HepG2 (cell line): ENCODE data around the gene NTSR2. TPM values are rescaled to one million over a fixed set of nuclear protein-coding genes. Genes with fewer than 3 reads are reported as not detected.

ENCODE experiments used
- ATAC-seq: fragments of 200-7000 bp; cut with Tn5 transposase; 3 replicates; pipeline ENCODE4 v1.9.1; 2020; ENCODE audit warnings: mild to moderate bottlenecking, moderate library complexity
- BruUV-seq: library from RNA; stranded (reverse); fragments of 400-500 nt; replicated peaks from 2 replicates; lab custom pipeline; 2021; lab: Mats Ljungman, UMichigan
- CTCF ChIA-PET: fragments of 300-600 bp; formaldehyde crosslinking; extraction: SDS; loops from one replicate; lab custom pipeline; 2021; ENCODE audit warnings: low total read pairs, inconsistent platforms, low intra/inter-chr PET ratio; lab: Yijun Ruan, JAX
- POLR2A ChIA-PET: fragments of 350-600 bp; sonication (Branson Sonifier 250); formaldehyde crosslinking; loops from one replicate; lab custom pipeline; 2020; ENCODE audit warnings: antibody characterized with exemption, inconsistent platforms; lab: Yijun Ruan, JAX
- DNase-seq: peaks from one replicate; pipeline ENCODE4 v3.0.0-alpha.2; 2015; ENCODE audit warnings: low spot score
- FAIRE-seq: peaks from 3 replicates; lab custom pipeline; 2011; peaks lifted over from hg19 to GRCh38; lab: Jason Lieb, UNC
- H2AFZ ChIP-seq: one replicate; pipeline ENCODE4 v1.6.1; 2011; ENCODE audit warnings: low read length, inconsistent platforms
- H3K27ac ChIP-seq: fragments of 300-600 bp; 3 replicates; pipeline ENCODE4 v1.8.0; 2011; ENCODE audit warnings: mixed run types, mild to moderate bottlenecking, mixed read lengths, low read length, inconsistent platforms; ENCODE audit not compliant: insufficient read depth; ENCODE audit errors: extremely low read length
- H3K27me3 ChIP-seq, 2 experiments: fragments of 200-600 bp in 1 of 2; 2 replicates in 1 of 2; 3 replicates in 1 of 2; pipeline versions ENCODE4 v1.6.0 to v1.8.0; 2011; ENCODE audit warnings: low read length in 2 of 2, mild to moderate bottlenecking in 2 of 2, moderate library complexity in 2 of 2, inconsistent platforms in 1 of 2; ENCODE audit not compliant: insufficient read depth in 2 of 2, control insufficient read depth in 1 of 2
- H3K36me3 ChIP-seq, 2 experiments: fragments of 200-600 bp in 1 of 2; replicated peaks in 1 of 2; 2 replicates in 1 of 2; 3 replicates in 1 of 2; pipeline versions ENCODE4 v1.5.1 to v1.8.0; 2011; ENCODE audit warnings: low read length in 2 of 2, inconsistent platforms in 1 of 2; ENCODE audit not compliant: insufficient read depth in 2 of 2, control insufficient read depth in 1 of 2
- H3K4me1 ChIP-seq: 2 replicates; pipeline ENCODE4 v1.5.1; 2012; ENCODE audit warnings: low read length, inconsistent platforms; ENCODE audit not compliant: insufficient read depth
- H3K4me2 ChIP-seq: 2 replicates; pipeline ENCODE4 v1.6.0; 2011; ENCODE audit warnings: low read depth, low read length, inconsistent platforms
- H3K4me3 ChIP-seq, 3 experiments: fragments of 200-600 bp in 1 of 3; sonication (generic), shearing (Covaris generic) in 1 of 3; replicated peaks in 1 of 3; 2 replicates each; pipeline ENCODE4 v1.5.1; 2011 to 2016; ENCODE audit warnings: low read length in 3 of 3, inconsistent platforms in 2 of 3, low read depth in 2 of 3, mild to moderate bottlenecking in 2 of 3, control low read depth in 1 of 3, mixed read lengths in 1 of 3; ENCODE audit not compliant: insufficient read depth in 1 of 3
- H3K79me2 ChIP-seq: one replicate; pipeline ENCODE4 v1.6.1; 2011; ENCODE audit warnings: low read length, inconsistent platforms; ENCODE audit not compliant: insufficient read depth
- H3K9ac ChIP-seq: 2 replicates; pipeline ENCODE4 v1.6.0; 2011; ENCODE audit warnings: mild to moderate bottlenecking, low read depth, low read length, inconsistent platforms; ENCODE audit not compliant: insufficient read depth
- H3K9me3 ChIP-seq: 2 replicates; pipeline ENCODE4 v1.5.1; 2012; ENCODE audit warnings: mild to moderate bottlenecking, low read length
- H4K20me1 ChIP-seq: 2 replicates; pipeline ENCODE4 v1.6.0; 2011; ENCODE audit warnings: inconsistent platforms, mild to moderate bottlenecking, low read length, moderate library complexity; ENCODE audit not compliant: insufficient read depth
- DZIP1 ChIP-seq: sonication (generic); formaldehyde crosslinking; IDR thresholded peaks from 2 replicates; pipeline ENCODE4 v1.5.0; 2020; ENCODE audit warnings: mild to moderate bottlenecking, missing genetic modification reagents
- ELF4 ChIP-seq: sonication (generic); formaldehyde crosslinking; IDR thresholded peaks from 2 replicates; pipeline ENCODE4 v1.5.0; 2020; ENCODE audit warnings: missing genetic modification reagents, mild to moderate bottlenecking, moderate library complexity, borderline replicate concordance
- HCFC1 ChIP-seq: fragments of 150-350 bp; IDR thresholded peaks from 2 replicates; pipeline ENCODE4 v1.6.1; 2014; ENCODE audit warnings: low read depth, low read length
- HNRNPL ChIP-seq: fragments of 200-400 bp; formaldehyde crosslinking; IDR thresholded peaks from 2 replicates; pipeline ENCODE4 v1.6.1; 2017; ENCODE audit warnings: mild to moderate bottlenecking, low read depth, low read length
- HOXA3 ChIP-seq: sonication (generic); formaldehyde crosslinking; IDR thresholded peaks from 2 replicates; pipeline ENCODE4 v1.5.0; 2020; ENCODE audit warnings: missing genetic modification reagents
- JUND ChIP-seq: sonication (generic); formaldehyde crosslinking; IDR thresholded peaks from 2 replicates; pipeline ENCODE4 v1.8.0; 2022; ENCODE audit warnings: mild to moderate bottlenecking, missing genetic modification reagents
- NFYC ChIP-seq: IDR thresholded peaks from 2 replicates; pipeline ENCODE4 v1.6.1; 2016; ENCODE audit warnings: missing genetic modification reagents, missing compliant biosample characterization
- PHB2 ChIP-seq: fragments of 450-650 bp; IDR thresholded peaks from 2 replicates; pipeline ENCODE4 v1.6.1; 2018; ENCODE audit not compliant: partially characterized antibody
- TARDBP ChIP-seq: sonication (generic); formaldehyde crosslinking; IDR thresholded peaks from 2 replicates; pipeline ENCODE4 v1.8.0; 2022; ENCODE audit warnings: mild to moderate bottlenecking, missing genetic modification reagents
- TCF12 ChIP-seq, 2 experiments: fragments of 450-650 bp in 1 of 2; sonication (generic) in 1 of 2; formaldehyde crosslinking in 1 of 2; IDR thresholded peaks; 2 replicates each; pipeline versions ENCODE4 v1.6.1 to v1.8.0; 2017 to 2022; ENCODE audit warnings: antibody characterized with exemption in 1 of 2, mild to moderate bottlenecking in 1 of 2, missing genetic modification reagents in 1 of 2, moderate library complexity in 1 of 2
- TMF1 ChIP-seq: sonication (generic); formaldehyde crosslinking; IDR thresholded peaks from 2 replicates; pipeline ENCODE4 v1.8.1; 2022; ENCODE audit warnings: low read depth, missing genetic modification reagents
- ZNF280B ChIP-seq: sonication (generic); formaldehyde crosslinking; IDR thresholded peaks from 2 replicates; pipeline ENCODE4 v1.5.0; 2020; ENCODE audit warnings: missing genetic modification reagents, mild to moderate bottlenecking, borderline replicate concordance
- ZNF451 ChIP-seq: sonication (generic); formaldehyde crosslinking; IDR thresholded peaks from 2 replicates; pipeline ENCODE4 v1.5.0; 2020; ENCODE audit warnings: mild to moderate bottlenecking, missing genetic modification reagents
- ZNF776 ChIP-seq: sonication (generic); formaldehyde crosslinking; IDR thresholded peaks from 2 replicates; pipeline ENCODE4 v1.4.0; 2020; ENCODE audit warnings: mild to moderate bottlenecking, missing genetic modification reagents
- ZNF782 ChIP-seq: sonication (generic); formaldehyde crosslinking; IDR thresholded peaks from 2 replicates; pipeline ENCODE4 v1.4.0; 2020; ENCODE audit warnings: missing genetic modification reagents, mild to moderate bottlenecking, borderline replicate concordance
- WGBS: methylation state at CpG from one replicate; pipeline ENCODE4 v1.1.6; 2017; ENCODE audit warnings: low lambda C conversion rate; 5-methylcytosine and 5-hydroxymethylcytosine counted together
- in situ Hi-C: cut with HindIII; loops from 2 replicates; pipeline ENCODE4 v1.10.0; 2017; ENCODE audit warnings: low pct_unique_long_range_greater_than_20kb; ENCODE audit not compliant: extremely low pct_ligation_motif_present
- intact Hi-C: fragments of 100-400 bp; cut with micrococcal nuclease; formaldehyde crosslinking; loops from one replicate; pipeline ENCODE4 v1.10.0; 2022; ENCODE audit not compliant: unreplicated experiment
- polyA plus RNA-seq, 8 experiments: library from polyadenylated mRNA; depleted of rRNA in 3 of 8; stranded (reverse) in 7 of 8; unstranded in 1 of 8; fragments of >200 nt; fragmentation: Illumina TruSeq in 4 of 8; extraction: Trizol in 4 of 8; gene quantifications; 2 replicates each; pipeline versions ENCODE4 v1.2.1 to v1.2.3, GENCODE V29; 2011 to 2016; ENCODE audit warnings: low read depth in 4 of 8, missing spikeins in 1 of 8, mixed read lengths in 1 of 8; ENCODE audit not compliant: insufficient read depth in 1 of 8
- total RNA-seq, 5 experiments: library from RNA; depleted of rRNA; stranded (reverse); fragments of >200 nt; fragmentation: Illumina TruSeq; extraction: Trizol; gene quantifications; 2 replicates each; pipeline ENCODE4 v1.2.3, GENCODE V29; 2016; ENCODE audit warnings: low read depth in 1 of 5
- TF ChIP-seq, protein P1 (sequence below): IDR thresholded peaks from 2 replicates; pipeline ENCODE4 v1.6.1; 2016; ENCODE audit warnings: missing genetic modification reagents, missing compliant biosample characterization

Gene NTSR2
- total and polyA plus RNA-seq, 2 of the 13 experiments (the other 11 are each of a cell fraction or from before 2014, with no cell fraction given), result not detected

DNA sequence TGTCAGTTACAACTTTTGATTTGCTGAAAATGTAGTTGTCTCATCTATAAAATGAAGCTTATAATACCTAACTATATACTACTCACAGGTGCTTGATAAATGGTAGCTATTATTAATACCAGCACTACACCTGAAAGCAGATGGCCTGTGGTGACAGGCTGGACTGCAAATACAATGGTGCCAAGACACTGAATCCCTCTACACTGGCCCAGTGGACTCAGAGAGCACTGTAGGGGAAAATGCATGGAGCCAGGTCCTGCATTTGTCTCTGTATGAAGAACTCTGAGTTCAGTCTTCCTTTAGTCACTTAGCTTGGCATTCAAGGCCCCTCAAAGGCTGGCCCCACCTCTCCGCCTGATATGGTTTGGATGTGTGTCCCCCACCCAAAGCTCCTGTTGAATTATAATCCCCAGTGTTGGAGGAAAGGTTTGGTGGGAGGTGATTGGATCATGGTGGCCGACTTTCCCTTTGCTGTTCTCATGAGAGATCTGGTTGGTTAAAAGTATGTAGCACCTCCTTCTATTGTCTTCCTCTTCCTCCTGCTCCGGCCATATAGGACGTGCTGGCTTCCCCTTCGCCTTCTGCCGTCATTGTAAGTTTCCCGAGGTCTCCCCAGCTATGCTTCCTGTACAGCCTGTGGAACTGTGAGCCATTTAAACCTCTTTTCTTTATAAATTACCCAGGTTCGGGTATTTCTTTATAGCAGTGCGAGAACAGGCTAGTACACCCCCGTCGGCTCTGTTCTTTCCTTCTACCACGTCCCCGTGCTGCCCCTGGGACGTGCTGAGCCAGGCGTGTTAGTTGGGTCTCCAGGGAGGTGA lies 11.1 kb upstream of the NTSR2 start (continued):
- TF ChIP-seq, protein P1, sequence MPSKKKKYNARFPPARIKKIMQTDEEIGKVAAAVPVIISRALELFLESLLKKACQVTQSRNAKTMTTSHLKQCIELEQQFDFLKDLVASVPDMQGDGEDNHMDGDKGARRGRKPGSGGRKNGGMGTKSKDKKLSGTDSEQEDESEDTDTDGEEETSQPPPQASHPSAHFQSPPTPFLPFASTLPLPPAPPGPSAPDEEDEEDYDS (CRISPR knock-in tag), result peak; percentile 36; the same call in 1 of the 2 replicates
- TF ChIP-seq NFYC (CRISPR knock-in tag) (peak; percentile 41; the same call in 1 of the 2 replicates), ELF4 (CRISPR knock-in tag) (no peak), TMF1 (CRISPR knock-in tag) (no peak), ZNF776 (0 out of 2 replicates have a peak, but pooled peaks have one; percentile 2), JUND (CRISPR knock-in tag) (no peak)

DNA sequence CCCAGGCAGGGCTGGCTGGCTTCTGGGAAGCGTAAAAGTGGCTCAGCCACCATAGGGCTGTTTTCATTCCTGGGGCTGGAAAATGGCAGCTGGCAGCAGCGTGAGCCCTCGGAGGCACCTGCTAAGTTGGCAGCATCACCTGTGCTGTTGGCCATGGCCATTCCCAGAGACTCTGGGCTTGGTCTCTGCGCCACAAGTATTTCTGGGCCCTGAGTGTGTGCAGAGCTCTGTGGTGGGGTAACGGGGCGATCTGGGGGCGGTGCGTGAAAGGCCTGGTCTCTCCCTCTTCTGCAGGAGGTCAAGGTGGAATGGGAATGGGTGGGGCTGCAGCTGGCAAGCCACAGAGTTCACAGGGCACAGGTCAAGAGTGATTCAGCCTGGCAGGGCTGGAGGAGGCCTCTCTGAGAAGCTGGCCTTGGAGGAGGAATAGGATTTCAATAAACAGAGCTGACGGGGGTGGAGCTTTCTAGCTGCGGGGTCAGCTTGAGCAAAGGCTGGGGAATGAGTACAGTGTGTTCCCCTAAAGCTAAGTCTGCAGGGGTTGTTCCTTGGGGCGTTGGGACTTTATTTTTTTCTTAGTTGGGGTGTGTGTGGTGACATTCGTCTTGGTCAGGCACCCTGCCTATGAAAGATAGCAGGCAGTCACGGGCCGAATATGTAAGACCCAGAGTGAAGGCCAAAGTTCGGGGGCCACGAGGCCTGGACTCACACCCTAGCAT lies 10.3 kb upstream of the NTSR2 start:
- H3K36me3 ChIP-seq, result no peaks in the 10 kb centered on the region
- no peaks in the 10 kb centered on the region for H3K79me2 ChIP-seq
- H3K4me3 ChIP-seq, result peak overlapping the region; percentile 13 to 66 (median 25)
- ChIA-PET POLR2A (interaction anchor here (0.9 to 1.9 kb wide), 5 partner anchors 15 to 181 kb away, joined by 3 to 8 read pairs (median 5); partner anchors contain the start of gene LPIN1), CTCF (no interaction called here)
- 26% methylated on average over 16 of the region's 16 CpGs for WGBS
- no peak overlapping the region for H2AFZ ChIP-seq
- no peaks in the 10 kb centered on the region for H4K20me1 ChIP-seq
- no peaks in the 10 kb centered on the region for H3K9me3 ChIP-seq
- no TSS peak for BruUV-seq
- peaks cover 52% of the 10 kb centered on the region for H3K4me1 ChIP-seq
- peak overlapping the region; percentile 87 for H3K4me2 ChIP-seq
- no peak overlapping the region for H3K9ac ChIP-seq
- in situ Hi-C loops, result no loop called here
- intact Hi-C loops, result loop anchor here (5.0 to 10.0 kb wide), 2 partner anchors 96 to 258 kb away; no protein-coding TSS in a partner anchor
- FAIRE-seq (peak; percentile 57), DNase-seq (peak; percentile 54), ATAC-seq (peak; percentile 42)
- peaks cover 3 to 51% of the 10 kb centered on the region in 2 experiments; a peak in 3 of 5 replicates for H3K27me3 ChIP-seq
- H3K27ac ChIP-seq, result no peak overlapping the region
- 0 out of 2 replicates have a peak, but pooled peaks have one; percentile 37 for TF ChIP-seq HOXA3 (CRISPR knock-in tag)
- TF ChIP-seq DZIP1, result no peak
- TF ChIP-seq ZNF280B (CRISPR knock-in tag), result no peak; the same call in none of the 2 replicates
- TF ChIP-seq ZNF451 (CRISPR knock-in tag), result no peak
- no peak for TF ChIP-seq TCF12 (IDR thresholded peaks at IDR 0.05)
- TF ChIP-seq TCF12 (CRISPR knock-in tag; IDR thresholded peaks at IDR 0.05), result no peak
- TF ChIP-seq HNRNPL, result peak; percentile 64; the same call in 1 of the 2 replicates
- no peak for TF ChIP-seq ZNF782 (CRISPR knock-in tag)
- TF ChIP-seq PHB2, result no peak
- no peak for TF ChIP-seq HCFC1
- TF ChIP-seq TARDBP (CRISPR knock-in tag), result peak; percentile 21; the same call in 1 of the 2 replicates
